H1 (cell line): ENCODE data around the gene CDYL.

Experiments
- ASH2L ChIP-seq: fragments of 200-600, 300-600 bp; sonication (generic); IDR thresholded peaks from one replicate; pipeline ENCODE4 v1.7.1; 2017; ENCODE audit warnings: low read length
- ATF3 ChIP-seq: IDR thresholded peaks from 2 replicates; pipeline ENCODE4 v1.6.1; 2011; ENCODE audit warnings: low read depth, mild to moderate bottlenecking, low read length; ENCODE audit not compliant: insufficient read depth
- CTCF ChIP-seq, 3 experiments: IDR thresholded peaks; 1 replicate in 2 of 3; 2 replicates in 1 of 3; pipeline versions ENCODE4 v1.5.1 to v1.6.1; 2011; ENCODE audit warnings: low read length in 3 of 3, mild to moderate bottlenecking in 3 of 3, inconsistent platforms in 2 of 3, low read depth in 1 of 3, moderate library complexity in 1 of 3; ENCODE audit not compliant: insufficient read depth in 1 of 3; ENCODE audit errors: control extremely low read depth in 1 of 3
- EP300 ChIP-seq, 2 experiments: IDR thresholded peaks; 1 replicate in 1 of 2; 2 replicates in 1 of 2; pipeline ENCODE4 v1.6.1; 2011 to 2012; ENCODE audit warnings: low read depth in 2 of 2, low read length in 2 of 2, mild to moderate bottlenecking in 2 of 2, borderline replicate concordance in 1 of 2, inconsistent platforms in 1 of 2, moderate library complexity in 1 of 2
- JUND ChIP-seq: IDR thresholded peaks from 2 replicates; pipeline ENCODE4 v1.6.1; 2011; ENCODE audit warnings: mild to moderate bottlenecking, improper control_type of control experiment, low read length
- PHF8 ChIP-seq: fragments of 200-600 bp; sonication (generic); conservative IDR thresholded peaks from 2 replicates; pipeline ENCODE4 v1.7.1; 2012; ENCODE audit warnings: low read depth, mild to moderate bottlenecking, inconsistent platforms, low read length, moderate library complexity
- POLR2A ChIP-seq, 2 experiments: IDR thresholded peaks; 1 replicate in 1 of 2; 2 replicates in 1 of 2; pipeline ENCODE4 v1.6.1; 2011; ENCODE audit warnings: low read depth in 2 of 2, low read length in 2 of 2, mild to moderate bottlenecking in 2 of 2; ENCODE audit errors: control extremely low read depth in 1 of 2
- SIN3A ChIP-seq, 2 experiments: IDR thresholded peaks in 1 of 2; conservative IDR thresholded peaks in 1 of 2; 2 replicates each; pipeline ENCODE4 v1.6.1; 2011 to 2012; ENCODE audit warnings: low read length in 2 of 2, improper control_type of control experiment in 1 of 2, low read depth in 1 of 2, mild to moderate bottlenecking in 1 of 2
- TAF1 ChIP-seq: IDR thresholded peaks from 2 replicates; pipeline ENCODE4 v1.6.1; 2011; ENCODE audit warnings: mild to moderate bottlenecking, low read depth, low read length
- YY1 ChIP-seq: IDR thresholded peaks from 2 replicates; pipeline ENCODE4 v1.6.1; 2011; ENCODE audit warnings: low read depth, mild to moderate bottlenecking, low read length

GRCh38 chr6:4736371-4736873, 39.8 kb upstream of the CDYL start:
- TF ChIP-seq PHF8 (no peak), YY1 (no peak), SIN3A (conservative IDR thresholded peaks at IDR 0.05 in 1 of 2, IDR thresholded peaks at IDR 0.05 in 1 of 2; ENCODE audit: low read depth in 1 of 2, low read length in 2 of 2) (no peak), EP300 (IDR thresholded peaks at IDR 0.05; ENCODE audit: borderline replicate concordance in 1 of 2, low read depth in 2 of 2, low read length in 2 of 2) (no peak), JUND (no peak), CTCF (IDR thresholded peaks at IDR 0.05; ENCODE audit: control extremely low read depth in 1 of 3, insufficient read depth in 1 of 3, low read depth in 1 of 3, low read length in 3 of 3) (no peak), ATF3 (no peak), ASH2L (no peak), POLR2A (IDR thresholded peaks at IDR 0.05; ENCODE audit: control extremely low read depth in 1 of 2, low read depth in 2 of 2, low read length in 2 of 2) (no peak), TAF1 (no peak)
